ENCODE results near the gene MET. TPM values are rescaled to one million over a fixed set of nuclear protein-coding genes. Genes with fewer than 3 reads are reported as not detected.

Gene MET
- total and polyA plus RNA-seq, 10 of the 15 experiments (the other 5 are each of a cell fraction or from before 2014, with no cell fraction given) = 0.01 to 0.21 TPM; not detected in 8

DNA sequence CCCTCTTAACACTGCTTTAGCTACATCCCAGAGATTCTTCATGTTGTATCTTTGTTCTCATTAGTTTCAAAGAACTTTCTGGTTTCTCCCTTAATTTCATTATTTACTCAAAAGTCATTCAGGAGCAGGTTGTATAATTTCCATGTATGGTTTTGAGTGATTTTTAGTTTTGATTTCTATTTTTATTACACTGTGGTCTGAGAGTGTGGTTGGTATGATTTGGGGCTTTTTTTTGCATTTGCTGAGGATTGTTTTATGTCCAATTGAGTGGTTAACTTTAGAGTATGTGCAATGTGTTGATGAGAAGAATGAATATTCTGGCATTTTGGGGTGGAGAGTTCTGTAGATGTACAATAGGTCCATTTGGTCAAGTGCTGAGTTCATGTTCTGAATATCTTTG lies 152.5 kb downstream of the MET start:
- no peak overlapping the region for H3K4me3 ChIP-seq
- no peaks in the 10 kb centered on the region for H4K20me1 ChIP-seq (ENCODE audit: control insufficient read depth, insufficient read depth)
- H3K27me3 ChIP-seq (replicated peaks in 1 of 2; ENCODE audit: control insufficient read depth in 2 of 2, insufficient read depth in 2 of 2, low read length in 1 of 2) = no peaks in the 10 kb centered on the region; a peak in 1 of 4 replicates
- CTCF ChIA-PET = interaction anchor here (0.5 to 1.1 kb wide), 3 partner anchors 218 to 644 kb away, joined by 3 read pairs; no protein-coding TSS in a partner anchor
- no peak overlapping the region for H3K27ac ChIP-seq (ENCODE audit: control insufficient read depth, insufficient read depth)
- SMC1A ChIA-PET (ENCODE audit: uncharacterized antibody, unreplicated experiment) = no interaction called here
- POLR2A ChIA-PET = no interaction called here
- no TSS peak for BruUV-seq (replicated peaks)
- H3K4me2 ChIP-seq (ENCODE audit: control insufficient read depth, insufficient read depth) = no peak overlapping the region
- H3K9me3 ChIP-seq (replicated peaks; ENCODE audit: control insufficient read depth, insufficient read depth, low read length) = no peaks in the 10 kb centered on the region; the same call in 1 of the 3 replicates
- no peak for ATAC-seq
- no peaks in the 10 kb centered on the region for H3K79me2 ChIP-seq (ENCODE audit: control insufficient read depth, insufficient read depth, low read length)
- in situ Hi-C loops (cut with MboI) (no loop called here), intact Hi-C loops (cut with micrococcal nuclease; ENCODE audit: unreplicated experiment) (no loop called here)
- no peaks in the 10 kb centered on the region for H3K36me3 ChIP-seq (ENCODE audit: control insufficient read depth in 2 of 2, insufficient read depth in 2 of 2, low read length in 1 of 2)
- RAD21 ChIA-PET (ENCODE audit: unreplicated experiment) = no interaction called here
- no peaks in the 10 kb centered on the region for H3K4me1 ChIP-seq (ENCODE audit: control insufficient read depth, insufficient read depth, low read length)
- TF ChIP-seq CHD2 (IDR thresholded peaks at IDR 0.05; ENCODE audit: borderline replicate concordance, low read depth, low read length) (no peak), MEF2A (IDR thresholded peaks at IDR 0.05; ENCODE audit: insufficient read depth, low read depth, low read length) (peak; percentile 54; the same call in 1 of the 2 replicates), BCL11A (IDR thresholded peaks at IDR 0.05; ENCODE audit: low read depth, low read length) (no peak), RUNX3 (IDR thresholded peaks at IDR 0.05; ENCODE audit: low read length) (peak; percentile 35; the same call in 1 of the 2 replicates)
- no peak for DNase-seq (ENCODE audit: low read depth, low spot score)
- H2AFZ ChIP-seq (ENCODE audit: control insufficient read depth, low read depth, low read length) = no peak overlapping the region
- H3K9ac ChIP-seq (ENCODE audit: control insufficient read depth, insufficient read depth, low read length) = no peak overlapping the region
- FAIRE-seq = no peak

DNA sequence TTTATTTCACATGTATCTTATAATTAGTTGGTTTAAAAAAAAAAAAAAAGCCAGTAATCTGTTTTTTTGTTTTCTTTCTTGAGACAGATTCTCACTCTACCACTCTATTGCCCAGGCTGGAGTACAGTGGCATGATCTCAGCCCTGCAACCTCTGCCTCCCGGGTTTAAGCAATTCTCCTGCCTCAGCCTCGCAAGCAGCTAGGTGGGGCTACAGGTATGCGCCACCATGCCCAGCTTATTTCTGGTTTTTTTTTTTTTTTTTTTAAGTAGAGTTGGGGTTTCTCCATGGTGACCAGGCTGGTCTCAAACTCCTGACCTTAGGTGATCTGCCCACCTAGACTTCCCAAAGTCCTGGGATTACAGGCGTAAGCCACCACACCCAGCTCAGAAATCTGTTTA lies 156.3 kb downstream of the MET start:
- Histone ChIP-seq H3K79me2 (ENCODE audit: control insufficient read depth, insufficient read depth, low read length) (no peaks in the 10 kb centered on the region), H3K27ac (ENCODE audit: control insufficient read depth, insufficient read depth) (no peak overlapping the region), H3K4me2 (ENCODE audit: control insufficient read depth, insufficient read depth) (no peak overlapping the region), H3K36me3 (ENCODE audit: control insufficient read depth in 2 of 2, insufficient read depth in 2 of 2, low read length in 1 of 2) (no peaks in the 10 kb centered on the region), H2AFZ (ENCODE audit: control insufficient read depth, low read depth, low read length) (no peak overlapping the region), H3K4me1 (ENCODE audit: control insufficient read depth, insufficient read depth, low read length) (no peaks in the 10 kb centered on the region), H3K9ac (ENCODE audit: control insufficient read depth, insufficient read depth, low read length) (no peak overlapping the region), H3K27me3 (replicated peaks in 1 of 2; ENCODE audit: control insufficient read depth in 2 of 2, insufficient read depth in 2 of 2, low read length in 1 of 2) (no peaks in the 10 kb centered on the region; a peak in 1 of 4 replicates), H3K9me3 (replicated peaks; ENCODE audit: control insufficient read depth, insufficient read depth, low read length) (no peaks in the 10 kb centered on the region; the same call in 1 of the 3 replicates), H3K4me3 (no peak overlapping the region), H4K20me1 (ENCODE audit: control insufficient read depth, insufficient read depth) (no peaks in the 10 kb centered on the region)
- no TSS peak for BruUV-seq (replicated peaks)
- 73% methylated on average over 3 of the region's 4 CpGs for whole genome bisulfite sequencing (ENCODE audit: insufficient coverage, insufficient replicate concordance, low lambda C conversion rate, missing lambda C conversion rate)
- in situ Hi-C loops (cut with MboI) (no loop called here), intact Hi-C loops (cut with micrococcal nuclease; ENCODE audit: unreplicated experiment) (no loop called here)
- SMC1A ChIA-PET (ENCODE audit: uncharacterized antibody, unreplicated experiment) = no interaction called here
- DNase-seq (ENCODE audit: low read depth, low spot score) (no peak), FAIRE-seq (no peak), ATAC-seq (no peak)
- POLR2A ChIA-PET = no interaction called here
- RAD21 ChIA-PET (ENCODE audit: unreplicated experiment) = no interaction called here
- CTCF ChIA-PET = interaction anchor here (0.7 kb wide), 1 partner anchor 653 kb away, joined by 3 read pairs; no protein-coding TSS in a partner anchor
- TF ChIP-seq RAD21 (IDR thresholded peaks at IDR 0.05; ENCODE audit: insufficient read depth, low read depth, low read length) = peak; percentile 19; the same call in 1 of the 2 replicates
- no peak for TF ChIP-seq JUND (IDR thresholded peaks at IDR 0.05; ENCODE audit: low read depth, low read length)
